Karpas-422 (cell line): Measurements from ENCODE around the gene DRD4. TPM values are rescaled to one million over a fixed set of nuclear protein-coding genes. Genes with fewer than 3 reads are reported as not detected.

Experiments used
- DNase-seq: peaks from one replicate; pipeline ENCODE4 v3.0.0-alpha.2; 2015
- H2AFZ ChIP-seq: fragments of 200-600 bp; sonication (generic); 2 replicates; pipeline ENCODE4 v1.6.1; 2014; ENCODE audit warnings: antibody characterized with exemption, low read length, mixed read lengths
- H3K27ac ChIP-seq: fragments of 200-600 bp; sonication (generic); 2 replicates; pipeline ENCODE4 v1.5.1; 2014; ENCODE audit warnings: mild to moderate bottlenecking, low read length, moderate library complexity
- H3K27me3 ChIP-seq: fragments of 200-600 bp; sonication (generic); 2 replicates; pipeline ENCODE4 v1.6.1; 2014; ENCODE audit warnings: low read length, mixed read lengths
- H3K36me3 ChIP-seq: fragments of 200-600 bp; sonication (generic); 2 replicates; pipeline ENCODE4 v1.6.1; 2014; ENCODE audit warnings: low read length, mixed read lengths; ENCODE audit not compliant: insufficient read depth
- H3K4me1 ChIP-seq: fragments of 200-600 bp; sonication (generic); 2 replicates; pipeline ENCODE4 v1.6.1; 2014; ENCODE audit warnings: mild to moderate bottlenecking, low read length, mixed read lengths
- H3K4me2 ChIP-seq: fragments of 200-600 bp; sonication (generic); 2 replicates; pipeline ENCODE4 v1.6.1; 2014; ENCODE audit warnings: low read length, low read depth, mild to moderate bottlenecking; ENCODE audit not compliant: poor library complexity, severe bottlenecking
- H3K4me3 ChIP-seq: fragments of 200-600 bp; sonication (generic); 2 replicates; pipeline ENCODE4 v1.5.1; 2014; ENCODE audit warnings: mild to moderate bottlenecking, antibody characterized with exemption, low read length, mixed read lengths
- H3K79me2 ChIP-seq: fragments of 200-600 bp; sonication (generic); 2 replicates; pipeline ENCODE4 v1.6.1; 2014; ENCODE audit warnings: mild to moderate bottlenecking, low read length, mixed read lengths
- H3K9ac ChIP-seq: fragments of 200-600 bp; sonication (generic); 2 replicates; pipeline ENCODE4 v1.6.0; 2014; ENCODE audit warnings: low read length
- H3K9me2 ChIP-seq: fragments of 200-600 bp; sonication (generic), shearing (Covaris generic); replicated peaks from 2 replicates; pipeline ENCODE4 v1.6.0; 2014; ENCODE audit warnings: mild to moderate bottlenecking, low read length, moderate library complexity; ENCODE audit not compliant: insufficient read depth
- H3K9me3 ChIP-seq: fragments of 300-700, 200-600 bp; sonication (generic); 2 replicates; pipeline ENCODE4 v1.6.1; 2014; ENCODE audit warnings: low read length, mixed read lengths
- H4K20me1 ChIP-seq: fragments of 200-600 bp; sonication (generic); 2 replicates; pipeline ENCODE4 v1.6.1; 2014; ENCODE audit warnings: mild to moderate bottlenecking, antibody characterized with exemption, low read length, low read depth; ENCODE audit not compliant: insufficient read depth
- total RNA-seq: library from RNA; depleted of rRNA; stranded (reverse); fragments of >200 nt; shearing (Covaris generic); gene quantifications from 2 replicates; pipeline ENCODE4 v1.2.3, GENCODE V29; 2014; ENCODE audit warnings: low replicate concordance; rRNA removed

Gene DRD4
- not detected in 2 replicates for total RNA-seq

- DNase-seq = no peak
- no peaks in the 10 kb centered on the region for H3K9me3 ChIP-seq
- no peaks in the 10 kb centered on the region for H3K36me3 ChIP-seq
- H3K27me3 ChIP-seq = no peaks in the 10 kb centered on the region
- H3K4me1 ChIP-seq = no peaks in the 10 kb centered on the region
- no peaks in the 10 kb centered on the region; the same call in 1 of the 2 replicates for H4K20me1 ChIP-seq
- no peak within 1 kb of the TSS for H3K4me2 ChIP-seq
- H3K27ac ChIP-seq = no peak within 1 kb of the TSS
- H3K79me2 ChIP-seq = no peaks in the 10 kb centered on the region
- H2AFZ ChIP-seq = no peak within 1 kb of the TSS
- H3K4me3 ChIP-seq = no peak within 1 kb of the TSS
- H3K9me2 ChIP-seq = no peaks in the 10 kb centered on the region
- no peak within 1 kb of the TSS for H3K9ac ChIP-seq
These were observed at the start of gene DRD4 for GRCh38 chr11:636511-637332. Gene DRD4, plus strand, starts transcription at chr11:637269. Its CDS starts 36 bp downstream, at chr11:637305.

- no peaks in the 10 kb centered on the region for H3K27me3 ChIP-seq
- peaks cover 24% of the 10 kb centered on the region for H3K79me2 ChIP-seq
- no peaks in the 10 kb centered on the region for H3K9me3 ChIP-seq
- no peaks in the 10 kb centered on the region for H3K9me2 ChIP-seq
- H2AFZ ChIP-seq = no peak overlapping the region
- H4K20me1 ChIP-seq = peaks cover 11% of the 10 kb centered on the region; the same call in 1 of the 2 replicates
- DNase-seq = no peak
- no peak overlapping the region for H3K4me3 ChIP-seq
- no peak overlapping the region for H3K4me2 ChIP-seq
- H3K36me3 ChIP-seq = peaks cover 17% of the 10 kb centered on the region
- no peak overlapping the region for H3K9ac ChIP-seq
- no peak overlapping the region for H3K27ac ChIP-seq
- H3K4me1 ChIP-seq = no peaks in the 10 kb centered on the region
These were observed 49.5 kb upstream of the DRD4 start for GRCh38 chr11:587546-587945.

- Histone ChIP-seq H4K20me1 (peaks cover 11% of the 10 kb centered on the region; the same call in 1 of the 2 replicates), H3K4me1 (no peaks in the 10 kb centered on the region), H3K9ac (no peak overlapping the region), H3K27me3 (no peaks in the 10 kb centered on the region), H3K36me3 (peaks cover 22% of the 10 kb centered on the region), H3K9me2 (no peaks in the 10 kb centered on the region), H3K9me3 (no peaks in the 10 kb centered on the region), H3K4me2 (no peak overlapping the region), H2AFZ (no peak overlapping the region), H3K4me3 (no peak overlapping the region), H3K79me2 (peaks cover 26% of the 10 kb centered on the region), H3K27ac (no peak overlapping the region)
- no peak for DNase-seq
These were observed 49.1 kb upstream of the DRD4 start for GRCh38 chr11:587978-588380.

- H3K4me1 ChIP-seq = no peaks in the 10 kb centered on the region
- no peaks in the 10 kb centered on the region for H3K27me3 ChIP-seq
- no peak overlapping the region for H3K9ac ChIP-seq
- no peak for DNase-seq
- H3K79me2 ChIP-seq = 0 out of 2 replicates have a peak, but pooled peaks cover 16% of the 10 kb centered on the region
- H2AFZ ChIP-seq = no peak overlapping the region
- H3K4me2 ChIP-seq = no peak overlapping the region
- H3K9me3 ChIP-seq = no peaks in the 10 kb centered on the region
- no peak overlapping the region for H3K4me3 ChIP-seq
- peaks cover 15% of the 10 kb centered on the region; the same call in 1 of the 2 replicates for H3K36me3 ChIP-seq
- H4K20me1 ChIP-seq = peaks cover 11% of the 10 kb centered on the region; the same call in 1 of the 2 replicates
- H3K27ac ChIP-seq = no peak overlapping the region
- no peaks in the 10 kb centered on the region for H3K9me2 ChIP-seq
These were observed 47.3 kb upstream of the DRD4 start for GRCh38 chr11:589798-590197.

GRCh38 chr11:590997-591396 lies 46.1 kb upstream of the DRD4 start:
- peaks cover 17% of the 10 kb centered on the region; the same call in 1 of the 2 replicates for H4K20me1 ChIP-seq
- no peak for DNase-seq
- no peak overlapping the region for H3K27ac ChIP-seq
- H3K4me2 ChIP-seq = no peak overlapping the region
- no peak overlapping the region for H3K9ac ChIP-seq
- H3K9me3 ChIP-seq = no peaks in the 10 kb centered on the region
- no peaks in the 10 kb centered on the region for H3K9me2 ChIP-seq
- H3K36me3 ChIP-seq = peaks cover 15% of the 10 kb centered on the region; the same call in 1 of the 2 replicates
- H3K4me1 ChIP-seq = no peaks in the 10 kb centered on the region
- H3K27me3 ChIP-seq = no peaks in the 10 kb centered on the region
- H3K4me3 ChIP-seq = no peak overlapping the region
- H2AFZ ChIP-seq = no peak overlapping the region
- 0 out of 2 replicates have a peak, but pooled peaks cover 16% of the 10 kb centered on the region for H3K79me2 ChIP-seq

- Histone ChIP-seq H3K4me1 (no peaks in the 10 kb centered on the region), H3K9me2 (no peaks in the 10 kb centered on the region), H3K4me3 (no peak overlapping the region), H3K9me3 (no peaks in the 10 kb centered on the region), H3K79me2 (0 out of 2 replicates have a peak, but pooled peaks cover 16% of the 10 kb centered on the region), H2AFZ (no peak overlapping the region), H4K20me1 (peaks cover 25% of the 10 kb centered on the region; the same call in 1 of the 2 replicates), H3K27me3 (no peaks in the 10 kb centered on the region), H3K27ac (no peak overlapping the region), H3K36me3 (peaks cover 15% of the 10 kb centered on the region; the same call in 1 of the 2 replicates), H3K4me2 (no peak overlapping the region), H3K9ac (no peak overlapping the region)
- DNase-seq = no peak
These were observed 44.6 kb upstream of the DRD4 start for GRCh38 chr11:592501-592900.

- Histone ChIP-seq H3K36me3 (peaks cover 15% of the 10 kb centered on the region; the same call in 1 of the 2 replicates), H4K20me1 (peaks cover 25% of the 10 kb centered on the region; the same call in 1 of the 2 replicates), H3K27ac (no peak overlapping the region), H2AFZ (no peak overlapping the region), H3K79me2 (0 out of 2 replicates have a peak, but pooled peaks cover 16% of the 10 kb centered on the region), H3K9me2 (no peaks in the 10 kb centered on the region), H3K4me1 (no peaks in the 10 kb centered on the region), H3K9me3 (no peaks in the 10 kb centered on the region), H3K4me2 (no peak overlapping the region), H3K4me3 (no peak overlapping the region), H3K27me3 (no peaks in the 10 kb centered on the region), H3K9ac (no peak overlapping the region)
- DNase-seq = no peak
These were observed 44.2 kb upstream of the DRD4 start for GRCh38 chr11:592918-593317.

- H2AFZ ChIP-seq = no peak overlapping the region
- H3K9ac ChIP-seq = no peak overlapping the region
- no peak for DNase-seq
- no peaks in the 10 kb centered on the region for H3K27me3 ChIP-seq
- 0 out of 2 replicates have a peak, but pooled peaks cover 16% of the 10 kb centered on the region for H3K79me2 ChIP-seq
- H3K36me3 ChIP-seq = peaks cover 12% of the 10 kb centered on the region; the same call in 1 of the 2 replicates
- H3K27ac ChIP-seq = no peak overlapping the region
- no peaks in the 10 kb centered on the region for H3K9me2 ChIP-seq
- H3K4me1 ChIP-seq = no peaks in the 10 kb centered on the region
- H3K9me3 ChIP-seq = no peaks in the 10 kb centered on the region
- H4K20me1 ChIP-seq = peaks cover 25% of the 10 kb centered on the region; the same call in 1 of the 2 replicates
- H3K4me3 ChIP-seq = no peak overlapping the region
- H3K4me2 ChIP-seq = no peak overlapping the region
These were observed 43.7 kb upstream of the DRD4 start for GRCh38 chr11:593347-593746.
